ENCODE data around the gene PRDM7.
"Not testable (repeated sequence)": the region's sequence is repeated elsewhere in the genome, so short reads cannot be mapped to it uniquely, and the experiment has no call there.

Gene PRDM7

DNA sequence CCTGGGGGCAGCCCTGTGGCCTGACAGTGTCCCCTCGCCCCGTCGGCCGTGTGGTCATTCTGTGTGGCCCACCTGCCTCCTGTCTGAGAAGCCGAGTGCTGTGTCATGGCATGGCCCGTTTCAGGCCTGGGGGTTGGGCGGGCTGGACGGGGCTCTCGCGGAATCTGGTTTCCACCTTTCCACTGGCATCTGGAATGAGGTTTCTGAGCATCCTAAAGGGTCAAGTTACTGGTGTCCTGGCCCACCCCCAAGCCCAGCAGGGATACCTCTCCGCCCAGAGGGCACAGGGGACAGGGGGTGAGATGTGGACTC lies 65.7 kb downstream of the PRDM7 start:
- DNase-seq = no peak

DNA sequence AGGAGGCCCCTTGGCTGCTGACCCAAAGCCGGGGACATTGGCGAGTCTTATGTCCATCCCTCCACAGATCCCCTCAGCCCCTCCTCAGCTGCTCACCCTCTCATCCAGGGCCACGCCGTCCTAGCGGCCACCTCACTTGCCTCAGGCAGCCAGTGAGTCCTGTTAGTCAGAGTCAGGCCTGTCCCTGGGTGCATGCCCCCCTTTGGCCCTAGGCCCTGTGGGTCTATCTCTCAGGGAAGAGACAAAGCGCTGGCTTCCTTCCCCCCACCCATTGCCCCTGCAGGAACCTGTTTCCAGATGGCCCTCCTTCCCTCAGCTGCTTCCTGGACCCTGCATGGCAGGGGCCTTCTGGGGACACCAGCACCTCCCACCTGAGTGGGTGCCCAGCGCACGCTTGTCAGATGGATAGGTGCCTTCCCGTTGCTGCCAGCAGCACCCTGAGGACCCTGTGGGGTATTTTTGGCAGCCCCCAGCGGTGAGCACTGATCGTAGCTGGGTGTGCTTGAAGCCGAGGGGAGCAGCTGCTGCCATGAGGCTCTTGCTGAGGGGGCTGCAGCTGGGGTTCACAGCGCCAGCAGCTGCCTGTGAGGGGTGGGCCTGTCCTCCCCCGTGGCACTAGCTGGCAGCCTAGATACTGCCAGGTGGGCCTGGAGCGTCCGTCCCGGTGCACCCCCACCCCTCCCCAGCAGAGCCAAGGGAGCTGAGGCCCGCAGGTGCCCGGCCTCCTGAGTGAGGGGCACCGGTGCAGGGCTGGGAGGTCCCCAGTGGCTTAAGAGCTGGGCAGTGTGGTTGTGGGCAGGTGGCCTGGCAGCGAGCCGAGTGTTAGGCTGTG lies 66.2 kb downstream of the PRDM7 start:
- DNase-seq = no peak

DNA sequence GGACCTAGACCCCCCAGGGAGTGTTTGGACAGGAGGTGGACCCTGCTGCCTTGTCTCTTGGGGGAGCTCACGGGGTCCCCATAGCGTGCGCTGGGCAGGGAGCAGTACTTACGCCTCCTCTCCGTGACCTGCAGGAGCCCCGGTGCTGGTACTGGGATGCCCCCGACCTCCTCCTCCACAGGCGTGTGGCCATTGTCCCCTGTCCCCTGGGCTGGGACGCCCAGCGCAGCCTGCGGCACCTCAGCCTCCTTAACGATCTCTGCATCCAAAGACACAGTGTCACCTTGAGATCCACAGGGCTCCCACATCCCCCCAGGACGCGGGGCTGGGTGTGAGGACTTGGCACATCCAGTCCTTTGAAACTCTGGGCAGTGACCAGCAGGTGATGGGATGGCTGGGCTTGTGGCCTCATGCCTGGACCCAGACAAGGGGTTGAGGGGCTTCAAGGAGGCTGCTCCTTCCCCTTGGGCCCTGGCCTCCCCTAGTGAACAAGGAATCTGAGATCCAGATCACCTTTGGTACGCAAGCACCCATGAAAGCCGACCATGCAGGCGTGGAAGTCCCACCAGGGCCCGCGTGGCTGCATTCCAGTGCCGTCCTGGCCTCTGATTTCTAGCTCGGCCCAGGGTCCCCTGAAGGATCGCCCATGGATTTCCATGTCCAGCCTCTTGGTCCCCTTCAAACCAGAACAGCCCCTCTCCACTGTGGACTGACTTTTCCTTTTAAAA lies 67.8 kb downstream of the PRDM7 start:
- no peak for DNase-seq

DNA sequence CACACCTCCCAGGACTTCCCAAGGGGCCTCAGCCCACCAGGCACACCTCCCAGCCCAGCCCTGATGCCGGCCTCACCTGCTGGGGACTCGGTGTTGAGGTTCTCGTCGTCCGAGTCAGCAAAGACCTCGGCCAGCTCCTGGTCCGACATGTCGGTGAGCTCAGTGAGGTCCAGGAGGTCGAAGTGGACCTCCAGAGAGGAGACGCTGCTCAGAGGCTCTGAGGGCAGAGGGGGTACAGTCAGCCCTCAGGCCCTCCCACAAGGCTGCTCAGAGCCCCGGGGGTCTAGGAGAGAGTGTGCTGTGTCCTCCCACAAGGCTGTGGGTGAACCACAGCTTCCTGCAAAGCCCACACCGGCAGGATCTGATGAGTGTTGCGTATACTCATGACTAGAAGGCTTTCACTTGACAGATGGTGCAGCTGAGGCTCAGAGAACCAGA lies 68.4 kb downstream of the PRDM7 start:
- no peak for DNase-seq

DNA sequence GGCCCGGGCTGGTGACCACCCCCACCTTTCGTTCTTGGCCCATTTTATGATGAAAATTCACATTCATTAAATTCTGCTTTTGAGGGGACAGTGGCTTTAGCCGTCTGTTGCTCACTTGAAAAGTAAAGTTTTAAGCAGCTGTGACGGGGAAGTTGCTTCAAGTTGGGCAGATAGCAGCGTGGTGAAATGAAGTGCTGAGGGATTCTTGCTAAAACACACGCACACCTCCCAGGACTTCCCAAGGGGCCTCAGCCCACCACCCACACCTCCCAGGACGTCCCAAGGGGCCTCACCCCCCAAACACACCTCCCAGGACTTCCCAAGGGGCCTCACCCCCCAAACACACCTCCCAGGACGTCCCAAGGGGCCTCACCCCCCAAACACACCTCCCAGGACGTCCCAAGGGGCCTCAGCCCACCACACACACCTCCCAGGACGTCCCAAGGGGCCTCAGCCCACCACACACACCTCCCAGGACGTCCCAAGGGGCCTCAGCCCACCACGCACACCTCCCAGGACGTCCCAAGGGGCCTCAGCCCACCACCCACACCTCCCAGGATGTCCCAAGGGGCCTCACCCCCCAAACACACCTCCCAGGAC lies 69.4 kb downstream of the PRDM7 start:
- DNase-seq = not testable (repeated sequence)

DNA sequence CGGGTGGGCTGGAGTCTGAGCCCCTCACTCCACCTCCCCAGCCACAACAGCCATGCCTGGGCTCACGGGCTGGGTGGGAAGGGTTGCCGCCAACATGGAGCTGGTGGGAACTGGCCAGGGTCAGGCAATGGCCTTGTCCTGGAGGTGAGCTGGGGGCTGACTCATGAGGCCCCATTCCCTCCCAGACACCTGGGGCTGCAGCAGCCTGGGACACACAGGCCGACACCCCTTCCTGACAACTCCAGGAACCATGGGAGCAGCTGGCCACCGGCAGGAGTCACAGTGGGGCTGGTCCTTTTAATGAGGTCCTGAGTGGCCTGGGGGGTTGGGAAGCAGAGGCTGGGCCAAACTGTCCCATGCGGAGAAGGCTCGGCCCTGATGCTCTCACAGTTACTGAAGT lies 70.1 kb downstream of the PRDM7 start:
- DNase-seq = no peak
